BJ (cell line): ENCODE data around the gene TAF4. TPM values are rescaled to one million over a fixed set of nuclear protein-coding genes. Genes with fewer than 3 reads are reported as not detected.

Experiments
- CTCF ChIA-PET: fragments of 350-600 bp; formaldehyde crosslinking; extraction: SDS; loops from one replicate; lab custom pipeline; 2021; ENCODE audit warnings: antibody characterized with exemption, inconsistent platforms; lab: Yijun Ruan, JAX
- POLR2A ChIA-PET: fragments of 300-600 bp; sonication (Branson Sonifier 250); formaldehyde crosslinking; extraction: SDS; loops from one replicate; lab custom pipeline; 2021; ENCODE audit warnings: antibody characterized with exemption; lab: Charles Lee
- DNase-seq: peaks from one replicate; pipeline ENCODE4 v3.0.0-alpha.2; 2011; ENCODE audit warnings: low read depth
- H3K27me3 ChIP-seq: 2 replicates; pipeline ENCODE4 v1.6.0; 2011; ENCODE audit warnings: low read length; ENCODE audit not compliant: control insufficient read depth, insufficient read depth
- H3K36me3 ChIP-seq: 2 replicates; pipeline ENCODE4 v1.5.1; 2011; ENCODE audit warnings: low read length; ENCODE audit not compliant: control insufficient read depth, insufficient read depth
- H3K4me3 ChIP-seq: 2 replicates; pipeline ENCODE4 v1.5.1; 2011; ENCODE audit warnings: low read depth, mild to moderate bottlenecking, control low read depth, low read length
- CTCF ChIP-seq: IDR thresholded peaks from 2 replicates; pipeline ENCODE4 v1.5.1; 2011; ENCODE audit warnings: low read depth, mild to moderate bottlenecking, control low read depth, inconsistent platforms, low read length, moderate library complexity; ENCODE audit not compliant: insufficient read depth
- polyA plus RNA-seq: library from polyadenylated mRNA; depleted of rRNA; stranded (reverse); fragments of >200 nt; gene quantifications from 2 replicates; pipeline ENCODE4 v1.2.3, GENCODE V29; 2011

TAF4 gene
- polyA plus RNA-seq, 1 experiment = 1.2 TPM

DNA sequence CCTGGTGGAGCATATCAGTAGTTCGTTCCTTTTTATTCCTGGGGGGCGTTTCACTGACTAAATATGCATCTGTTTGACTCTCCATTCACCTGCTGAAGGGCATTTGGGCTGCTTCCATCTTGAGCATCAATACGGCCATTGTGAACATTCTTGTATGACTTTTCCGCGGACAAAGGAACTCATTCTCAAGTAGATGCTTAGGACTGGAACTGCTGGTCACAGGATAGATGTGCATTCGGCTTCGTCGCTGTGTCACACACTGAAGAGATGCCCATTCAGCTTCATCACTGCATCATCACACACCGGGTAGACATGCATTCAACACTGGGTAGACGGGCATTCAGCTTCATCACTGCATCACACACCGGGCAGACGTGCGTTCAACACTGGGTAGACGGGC lies 95.3 kb downstream of the TAF4 start:
- H3K36me3 ChIP-seq = peaks cover 6% of the 10 kb centered on the region
- ChIA-PET CTCF (no interaction called here), POLR2A (no interaction called here)
- 0 out of 2 replicates have a peak, but pooled peaks cover 3% of the 10 kb centered on the region for H3K27me3 ChIP-seq
- no peak for TF ChIP-seq CTCF
- DNase-seq = no peak
- H3K4me3 ChIP-seq = no peak overlapping the region

DNA sequence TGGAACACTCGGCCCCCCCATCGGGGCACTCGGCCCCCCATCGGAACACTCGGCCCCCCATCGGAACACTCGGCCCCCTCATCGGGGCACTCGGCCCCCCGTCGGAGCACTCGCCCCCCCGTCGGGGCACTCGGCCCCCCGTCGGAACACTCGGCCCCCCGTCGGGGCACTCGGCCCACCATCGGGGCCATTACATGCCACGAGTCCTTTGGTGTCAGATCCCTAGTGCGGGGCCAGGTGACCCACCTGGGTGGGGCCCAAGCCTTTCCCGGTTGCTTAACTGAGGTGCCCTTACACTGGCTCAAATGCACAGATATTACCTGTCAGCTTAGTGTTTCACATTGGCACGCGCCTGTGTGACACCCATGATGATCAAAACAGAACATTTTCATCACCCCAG lies 95.9 kb downstream of the TAF4 start:
- DNase-seq = no peak
- POLR2A ChIA-PET = no interaction called here
- CTCF ChIA-PET = no interaction called here
- Histone ChIP-seq H3K27me3 (0 out of 2 replicates have a peak, but pooled peaks cover 8% of the 10 kb centered on the region), H3K4me3 (no peak overlapping the region), H3K36me3 (peaks cover 6% of the 10 kb centered on the region)
- no peak for TF ChIP-seq CTCF

DNA sequence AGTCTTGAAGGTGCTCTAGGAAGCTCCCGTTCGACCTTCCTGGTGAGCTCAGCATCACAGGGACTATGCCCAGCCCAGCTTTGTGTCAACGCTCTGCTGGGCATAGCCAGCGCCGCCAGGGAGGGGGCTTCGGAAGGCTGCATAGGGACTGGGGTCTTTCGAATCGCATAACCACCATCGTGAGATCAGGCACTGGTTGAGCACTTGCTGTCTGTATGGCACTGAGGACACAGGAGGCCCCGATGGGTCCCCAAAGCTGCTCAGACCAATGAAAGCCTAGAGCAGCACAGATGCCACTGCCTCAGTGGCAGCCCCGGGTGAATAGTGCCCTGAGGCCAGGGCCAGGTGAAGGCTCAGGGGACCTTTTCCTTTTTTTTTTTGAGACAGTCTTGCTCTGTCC lies 96.7 kb downstream of the TAF4 start:
- ChIA-PET POLR2A (no interaction called here), CTCF (no interaction called here)
- H3K27me3 ChIP-seq = 0 out of 2 replicates have a peak, but pooled peaks cover 10% of the 10 kb centered on the region
- no peak overlapping the region for H3K4me3 ChIP-seq
- no peak for DNase-seq
- TF ChIP-seq CTCF = no peak
- peaks cover 2% of the 10 kb centered on the region for H3K36me3 ChIP-seq

- H3K27me3 ChIP-seq = 0 out of 2 replicates have a peak, but pooled peaks cover 10% of the 10 kb centered on the region
- no peak overlapping the region for H3K4me3 ChIP-seq
- CTCF ChIA-PET = no interaction called here
- DNase-seq = no peak
- POLR2A ChIA-PET = no interaction called here
- no peak for TF ChIP-seq CTCF
- H3K36me3 ChIP-seq = no peaks in the 10 kb centered on the region; the same call in 1 of the 2 replicates
Measured at GRCh38 chr20:61968036-61968810, 97.5 kb downstream of the TAF4 start.

DNA sequence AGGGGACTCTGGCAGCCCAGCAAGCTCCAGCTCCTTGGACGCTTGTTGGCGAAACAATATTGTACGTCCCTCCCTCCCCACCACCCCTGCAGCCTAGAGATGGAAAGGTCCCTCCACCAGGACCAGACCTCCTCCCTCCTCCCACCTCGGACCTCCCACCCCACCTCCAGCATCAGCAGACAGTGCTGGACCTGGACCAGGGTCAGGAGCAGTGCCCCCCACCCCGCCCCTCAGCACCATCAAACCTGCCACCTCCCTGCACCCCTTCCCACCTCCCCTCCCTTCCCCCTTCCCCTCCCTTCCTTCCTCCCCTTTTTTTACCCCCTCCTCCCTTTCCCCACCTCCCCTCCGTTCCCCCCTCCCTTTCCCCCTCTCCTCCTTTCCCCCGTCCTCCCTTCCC lies 98.4 kb downstream of the TAF4 start:
- POLR2A ChIA-PET = no interaction called here
- Histone ChIP-seq H3K4me3 (no peak overlapping the region), H3K36me3 (no peaks in the 10 kb centered on the region; the same call in 1 of the 2 replicates), H3K27me3 (0 out of 2 replicates have a peak, but pooled peaks cover 10% of the 10 kb centered on the region)
- no peak for TF ChIP-seq CTCF
- CTCF ChIA-PET = no interaction called here
- DNase-seq = no peak
